Astrocyte (in vitro differentiated cells and primary cell): ENCODE data around the gene FBXO34. TPM values are rescaled to one million over a fixed set of nuclear protein-coding genes. Genes with fewer than 3 reads are reported as not detected.
A peak's percentile ranks its signal among the peaks of the same experiment; 100 is the strongest.

Source experiments
- DNase-seq: peaks from one replicate; pipeline ENCODE4 v3.0.0-alpha.2; 2010; ENCODE audit warnings: low read depth
- FAIRE-seq: peaks from 2 replicates; lab custom pipeline; 2011; peaks lifted over from hg19 to GRCh38; lab: Jason Lieb, UNC
- H2AFZ ChIP-seq: 2 replicates; pipeline ENCODE4 v1.6.0; 2012; ENCODE audit warnings: low read depth, low read length, inconsistent platforms
- H3K27ac ChIP-seq: 2 replicates; pipeline ENCODE4 v1.5.1; 2011; ENCODE audit warnings: low read depth, low read length, inconsistent platforms
- H3K27me3 ChIP-seq: 2 replicates; pipeline ENCODE4 v1.6.0; 2011; ENCODE audit warnings: low read length, inconsistent platforms; ENCODE audit not compliant: insufficient read depth
- H3K36me3 ChIP-seq: 2 replicates; pipeline ENCODE4 v1.5.1; 2011; ENCODE audit warnings: low read length, inconsistent platforms; ENCODE audit not compliant: insufficient read depth
- H3K4me1 ChIP-seq: 2 replicates; pipeline ENCODE4 v1.5.1; 2011; ENCODE audit warnings: low read length, inconsistent platforms; ENCODE audit not compliant: insufficient read depth
- H3K4me2 ChIP-seq: 2 replicates; pipeline ENCODE4 v1.6.0; 2012; ENCODE audit warnings: low read length, inconsistent platforms
- H3K4me3 ChIP-seq: 2 replicates; pipeline ENCODE4 v1.5.1; 2011; ENCODE audit warnings: low read depth, mild to moderate bottlenecking, low read length, inconsistent platforms; ENCODE audit not compliant: insufficient read depth
- H3K79me2 ChIP-seq: 2 replicates; pipeline ENCODE4 v1.6.0; 2012; ENCODE audit warnings: mild to moderate bottlenecking, low read length, inconsistent platforms; ENCODE audit not compliant: insufficient read depth
- H3K9ac ChIP-seq: 2 replicates; pipeline ENCODE4 v1.6.0; 2012; ENCODE audit warnings: mild to moderate bottlenecking, low read length, inconsistent platforms
- H3K9me3 ChIP-seq: 2 replicates; pipeline ENCODE4 v1.5.1; 2012; ENCODE audit warnings: low read depth, mild to moderate bottlenecking, low read length, inconsistent platforms; ENCODE audit not compliant: insufficient read depth
- H4K20me1 ChIP-seq: 2 replicates; pipeline ENCODE4 v1.6.0; 2012; ENCODE audit warnings: low read length, inconsistent platforms; ENCODE audit not compliant: insufficient read depth
- H3K27ac Mint-ChIP-seq: one replicate; pipeline ENCODE4 v1.8.0; 2021; ENCODE audit warnings: mild to moderate bottlenecking, mixed read lengths; ENCODE audit not compliant: unreplicated experiment
- H3K27me3 Mint-ChIP-seq: one replicate; pipeline ENCODE4 v1.8.0; 2021; ENCODE audit warnings: low read depth, mixed read lengths; ENCODE audit not compliant: unreplicated experiment
- H3K36me3 Mint-ChIP-seq: one replicate; pipeline ENCODE4 v1.8.0; 2021; ENCODE audit warnings: low read depth, mixed read lengths; ENCODE audit not compliant: unreplicated experiment
- H3K4me1 Mint-ChIP-seq: one replicate; pipeline ENCODE4 v1.8.0; 2021; ENCODE audit warnings: low read depth, mixed read lengths; ENCODE audit not compliant: unreplicated experiment
- H3K4me3 Mint-ChIP-seq: one replicate; pipeline ENCODE4 v1.8.0; 2021; ENCODE audit warnings: mild to moderate bottlenecking, moderate library complexity, mixed read lengths; ENCODE audit not compliant: unreplicated experiment
- H3K9me3 Mint-ChIP-seq: one replicate; pipeline ENCODE4 v1.8.0; 2021; ENCODE audit warnings: mild to moderate bottlenecking, mixed read lengths; ENCODE audit not compliant: unreplicated experiment
- CTCF ChIP-seq: IDR thresholded peaks from 2 replicates; pipeline ENCODE4 v1.5.1; 2011; ENCODE audit warnings: low read depth, mild to moderate bottlenecking, inconsistent platforms, low read length, moderate library complexity; ENCODE audit not compliant: insufficient read depth
- EZH2 ChIP-seq: IDR thresholded peaks from 2 replicates; pipeline ENCODE4 v1.6.1; 2012; ENCODE audit warnings: mild to moderate bottlenecking, low read length, inconsistent platforms; ENCODE audit not compliant: insufficient read depth
- total RNA-seq: library from RNA; stranded (reverse); gene quantifications from 2 replicates; pipeline ENCODE4 v1.2.1, GENCODE V29; 2021

FBXO34 gene
- total RNA-seq, 1 donor from 2014 or later = 23.4 TPM

DNA sequence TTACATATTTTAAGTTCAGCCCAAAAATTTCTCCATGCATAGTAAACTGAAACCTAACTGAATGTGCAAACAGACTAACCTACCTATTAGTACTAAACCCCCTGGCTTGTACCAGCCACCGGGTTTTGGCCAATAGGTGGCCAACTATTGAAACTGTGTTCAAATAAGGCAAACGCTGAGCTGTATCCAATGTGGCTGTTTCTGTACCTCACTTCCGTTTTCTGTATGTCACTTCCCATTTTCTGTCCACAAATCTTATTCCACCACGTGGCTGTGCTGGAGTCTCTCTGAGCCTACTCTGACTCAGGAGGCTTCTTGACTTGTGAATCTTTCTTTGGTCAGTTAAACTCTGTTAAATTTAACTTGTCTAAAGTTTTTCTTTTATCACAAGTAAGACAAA is 6.0 kb upstream of the FBXO34 start:
- Histone ChIP-seq H3K9ac (no peak overlapping the region), H3K4me3 (no peak overlapping the region), H4K20me1 (no peaks in the 10 kb centered on the region), H3K27me3 (peaks cover 3% of the 10 kb centered on the region), H3K9me3 (no peaks in the 10 kb centered on the region), H3K27ac (no peak overlapping the region), H2AFZ (no peak overlapping the region), H3K36me3 (no peaks in the 10 kb centered on the region), H3K79me2 (no peaks in the 10 kb centered on the region), H3K4me1 (no peaks in the 10 kb centered on the region), H3K4me2 (no peak overlapping the region)
- FAIRE-seq (no peak), DNase-seq (no peak)
- H3K9me3 Mint-ChIP-seq = no peaks in the 10 kb centered on the region
- peaks cover 2% of the 10 kb centered on the region for H3K27me3 Mint-ChIP-seq
- H3K4me3 Mint-ChIP-seq = no peak overlapping the region
- no peaks in the 10 kb centered on the region for H3K36me3 Mint-ChIP-seq
- no peak for TF ChIP-seq CTCF
- TF ChIP-seq EZH2 = no peak
- peaks cover 5% of the 10 kb centered on the region for H3K4me1 Mint-ChIP-seq
- H3K27ac Mint-ChIP-seq = no peak overlapping the region

DNA sequence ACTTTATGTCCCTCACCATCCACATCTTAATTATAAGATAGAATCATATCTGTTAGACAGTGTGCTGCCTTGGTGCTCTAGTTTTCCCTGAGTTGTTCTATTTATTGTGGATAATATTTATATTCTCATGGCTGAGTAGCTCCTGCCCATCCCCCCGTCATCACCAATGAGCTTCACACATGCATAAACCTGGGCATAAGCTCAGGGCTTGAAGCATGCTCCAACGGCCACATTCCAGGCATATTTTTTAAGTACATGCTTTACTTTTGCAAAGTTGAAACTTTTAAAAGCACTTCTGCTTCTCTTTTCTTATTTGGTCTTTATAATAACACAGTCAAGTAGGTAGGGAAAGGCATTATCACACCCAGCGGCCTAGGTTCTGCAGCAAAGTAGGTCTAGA is 3.4 kb upstream of the FBXO34 start:
- Histone ChIP-seq H3K4me1 (peaks cover 9% of the 10 kb centered on the region), H3K9me3 (no peaks in the 10 kb centered on the region), H3K27ac (no peak overlapping the region), H2AFZ (no peak overlapping the region), H3K9ac (no peak overlapping the region), H3K27me3 (no peaks in the 10 kb centered on the region), H3K4me2 (no peak overlapping the region), H3K36me3 (no peaks in the 10 kb centered on the region), H3K4me3 (no peak overlapping the region), H4K20me1 (peaks cover 5% of the 10 kb centered on the region), H3K79me2 (peaks cover 13% of the 10 kb centered on the region)
- Mint-ChIP-seq H3K9me3 (no peaks in the 10 kb centered on the region), H3K27ac (no peak overlapping the region), H3K4me3 (no peak overlapping the region), H3K27me3 (peaks cover 1% of the 10 kb centered on the region), H3K4me1 (peaks cover 11% of the 10 kb centered on the region), H3K36me3 (no peaks in the 10 kb centered on the region)
- no peak for TF ChIP-seq EZH2
- TF ChIP-seq CTCF = no peak
- DNase-seq = no peak
- FAIRE-seq = no peak

DNA sequence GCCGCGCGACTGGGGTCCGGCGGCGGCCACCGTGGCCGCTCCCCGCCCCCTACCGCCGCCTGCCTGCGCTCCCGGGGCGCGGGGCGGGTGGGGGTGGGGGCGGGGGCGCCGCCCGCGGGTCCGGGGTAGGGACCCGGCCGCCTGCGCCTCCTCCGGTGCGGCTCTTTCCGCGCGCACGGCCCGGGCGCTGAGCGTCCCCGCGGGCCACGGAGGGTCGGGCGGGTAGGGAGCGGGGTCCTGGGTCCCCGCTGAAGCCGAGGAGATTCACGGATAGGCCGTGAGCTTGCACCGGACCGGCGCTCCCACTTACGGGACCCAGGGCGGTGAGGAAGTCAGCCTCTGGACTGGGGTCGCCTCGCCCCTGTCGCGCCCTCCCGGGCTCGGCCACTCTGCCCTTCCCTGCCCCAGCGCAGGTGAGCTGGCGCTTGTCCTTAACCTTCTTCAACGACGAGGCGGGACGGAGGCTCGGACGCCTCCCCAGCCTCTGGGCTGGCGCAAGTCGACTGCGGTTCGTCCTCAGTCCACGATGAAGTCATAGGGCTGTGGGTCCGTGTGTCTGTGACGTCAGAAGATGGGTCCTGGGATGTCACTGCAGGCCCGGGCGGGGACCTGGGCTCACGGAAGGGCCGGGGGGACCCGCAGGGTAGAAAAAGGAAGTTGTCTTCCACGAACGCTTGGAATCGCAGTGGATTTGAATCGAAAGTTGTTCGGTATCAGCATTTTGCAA is 514 bp downstream of the FBXO34 start:
- Mint-ChIP-seq H3K4me3 (peak overlapping the region; percentile 93), H3K4me1 (peaks cover 33% of the 10 kb centered on the region), H3K36me3 (no peaks in the 10 kb centered on the region), H3K27ac (peak overlapping the region; percentile 87), H3K27me3 (no peaks in the 10 kb centered on the region), H3K9me3 (no peaks in the 10 kb centered on the region)
- Histone ChIP-seq H3K27ac (peak overlapping the region; percentile 88), H3K4me2 (peak overlapping the region; percentile 94), H3K79me2 (peaks cover 50% of the 10 kb centered on the region), H3K9ac (peak overlapping the region; percentile 98), H3K9me3 (no peaks in the 10 kb centered on the region), H3K4me3 (peak overlapping the region; percentile 99), H2AFZ (peak overlapping the region; percentile 90), H3K4me1 (peaks cover 26% of the 10 kb centered on the region), H3K36me3 (no peaks in the 10 kb centered on the region), H4K20me1 (peaks cover 34% of the 10 kb centered on the region), H3K27me3 (no peaks in the 10 kb centered on the region)
- TF ChIP-seq CTCF = no peak
- TF ChIP-seq EZH2 = no peak
- DNase-seq = peak; percentile 74
- FAIRE-seq = no peak
